GM12864 (cell line): ENCODE results near the gene FOXA2.
"Not testable (repeated sequence)": the region's sequence is repeated elsewhere in the genome, so short reads cannot be mapped to it uniquely, and the experiment has no call there.

Experiments used
- DNase-seq: peaks from one replicate; pipeline ENCODE4 v3.0.0-alpha.2; 2011; ENCODE audit warnings: low read depth
- H3K4me3 ChIP-seq: 2 replicates; pipeline ENCODE4 v1.5.1; 2011; ENCODE audit warnings: mild to moderate bottlenecking, low read depth, low read length, control low read depth
- TF ChIP-seq, protein P1 (sequence below): IDR thresholded peaks from 2 replicates; pipeline ENCODE4 v1.5.1; 2011; ENCODE audit warnings: low read depth, mild to moderate bottlenecking, moderate library complexity, low read length, control low read depth, inconsistent platforms; ENCODE audit errors: missing control alignments

The FOXA2 gene

DNA sequence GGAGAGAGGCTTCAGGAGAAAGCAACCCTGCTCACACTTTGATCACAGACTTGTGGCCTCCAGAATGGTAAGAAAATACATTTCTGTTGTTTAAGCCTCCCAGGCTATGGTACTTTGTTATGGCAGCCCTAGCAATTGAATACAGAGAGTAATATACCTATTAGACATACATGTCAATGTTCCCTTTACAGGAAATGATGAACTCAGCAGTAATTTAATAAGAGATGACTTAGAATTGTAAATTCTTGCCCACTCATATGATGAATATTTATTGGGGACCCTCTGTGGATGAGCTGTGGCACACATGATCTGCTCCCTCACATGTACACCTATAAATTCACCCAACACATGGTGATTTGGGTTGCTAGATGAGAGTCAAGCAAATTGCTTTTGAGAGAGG lies 20.4 kb upstream of the FOXA2 start:
- DNase-seq = no peak

DNA sequence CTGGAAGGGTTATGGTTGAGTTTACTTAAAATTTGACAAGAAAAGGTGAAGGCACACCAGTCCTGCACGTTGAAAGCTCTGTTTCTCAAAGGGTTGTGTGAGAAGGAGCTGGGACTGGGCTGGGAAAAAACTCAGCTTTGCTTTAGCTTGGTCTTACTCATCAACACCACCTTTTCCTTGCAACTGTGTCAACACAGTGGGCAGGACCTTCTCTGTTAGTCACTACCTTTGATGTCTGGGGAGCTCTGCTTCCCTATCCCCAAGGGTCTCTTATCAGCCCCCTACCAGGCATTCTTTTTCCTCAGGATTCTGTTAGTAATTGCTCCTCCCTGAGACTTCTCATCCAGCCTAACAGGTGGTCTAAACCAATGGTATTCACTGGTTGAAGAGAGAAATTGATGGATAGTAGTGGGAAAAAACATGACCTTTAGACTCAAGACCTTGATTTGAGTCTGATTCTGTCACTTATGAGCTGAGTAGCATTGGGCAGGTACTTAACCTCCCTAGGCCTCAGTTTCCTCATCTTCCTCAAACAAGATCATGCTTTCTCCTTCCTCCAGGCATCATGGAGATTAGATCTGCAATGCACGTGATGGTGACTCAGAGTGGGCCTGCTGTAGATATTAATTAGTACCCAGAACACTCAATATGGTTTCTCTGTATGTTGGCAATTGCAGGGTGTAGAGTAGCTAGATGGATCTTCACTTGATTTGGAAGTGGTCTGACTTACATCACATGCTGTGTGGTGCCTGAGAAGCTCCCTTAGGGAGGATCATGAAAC lies 17.2 kb upstream of the FOXA2 start:
- DNase-seq = no peak
- TF ChIP-seq, protein P1, sequence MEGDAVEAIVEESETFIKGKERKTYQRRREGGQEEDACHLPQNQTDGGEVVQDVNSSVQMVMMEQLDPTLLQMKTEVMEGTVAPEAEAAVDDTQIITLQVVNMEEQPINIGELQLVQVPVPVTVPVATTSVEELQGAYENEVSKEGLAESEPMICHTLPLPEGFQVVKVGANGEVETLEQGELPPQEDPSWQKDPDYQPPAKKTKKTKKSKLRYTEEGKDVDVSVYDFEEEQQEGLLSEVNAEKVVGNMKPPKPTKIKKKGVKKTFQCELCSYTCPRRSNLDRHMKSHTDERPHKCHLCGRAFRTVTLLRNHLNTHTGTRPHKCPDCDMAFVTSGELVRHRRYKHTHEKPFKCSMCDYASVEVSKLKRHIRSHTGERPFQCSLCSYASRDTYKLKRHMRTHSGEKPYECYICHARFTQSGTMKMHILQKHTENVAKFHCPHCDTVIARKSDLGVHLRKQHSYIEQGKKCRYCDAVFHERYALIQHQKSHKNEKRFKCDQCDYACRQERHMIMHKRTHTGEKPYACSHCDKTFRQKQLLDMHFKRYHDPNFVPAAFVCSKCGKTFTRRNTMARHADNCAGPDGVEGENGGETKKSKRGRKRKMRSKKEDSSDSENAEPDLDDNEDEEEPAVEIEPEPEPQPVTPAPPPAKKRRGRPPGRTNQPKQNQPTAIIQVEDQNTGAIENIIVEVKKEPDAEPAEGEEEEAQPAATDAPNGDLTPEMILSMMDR = no peak
- H3K4me3 ChIP-seq = no peak overlapping the region

More for the DNA sequence above, 20.4 kb upstream of the FOXA2 start:
- no peak overlapping the region for H3K4me3 ChIP-seq
- TF ChIP-seq, protein P1 = no peak

DNA sequence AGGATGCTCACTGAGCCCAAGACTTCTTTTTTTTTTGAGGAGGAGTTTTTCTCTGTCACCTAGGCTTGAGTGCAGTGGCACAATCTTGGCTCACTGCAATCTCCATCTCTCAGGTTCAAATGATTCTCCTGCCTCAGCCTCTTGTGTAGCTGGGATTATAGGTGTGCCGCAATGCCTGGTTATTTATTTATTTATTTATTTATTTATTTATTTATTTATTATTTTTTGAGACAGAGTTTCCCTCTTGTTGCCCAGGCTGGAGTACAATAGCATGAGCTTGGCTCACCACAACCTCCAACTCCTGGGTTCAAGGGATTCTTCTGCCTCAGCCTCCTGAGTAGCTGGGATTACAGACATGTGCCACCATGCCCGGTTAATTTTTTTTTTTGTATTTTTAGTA lies 14.9 kb upstream of the FOXA2 start:
- not testable (repeated sequence) for H3K4me3 ChIP-seq, DNase-seq

DNA sequence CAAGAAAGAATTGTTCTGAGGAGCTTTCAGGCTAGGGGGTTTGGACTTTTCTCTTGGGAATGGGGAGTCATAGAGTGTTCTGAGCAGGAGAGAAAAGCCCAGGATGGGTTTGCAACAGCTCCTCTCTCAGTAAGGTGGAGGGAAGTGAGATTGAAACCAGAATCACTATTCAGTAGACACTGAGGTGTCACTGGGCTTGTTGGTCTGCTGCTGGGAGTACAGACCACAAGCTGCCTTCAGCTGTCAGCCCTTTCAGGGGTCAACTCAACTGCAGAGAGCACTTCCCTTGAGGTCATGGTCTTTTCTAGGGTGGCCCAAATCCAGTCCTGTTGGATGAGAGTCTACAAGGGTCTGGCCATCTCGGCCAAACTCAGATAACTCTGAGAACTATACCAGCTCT lies 12.9 kb upstream of the FOXA2 start:
- H3K4me3 ChIP-seq = no peak overlapping the region
- TF ChIP-seq, protein P1 = no peak
- no peak for DNase-seq

DNA sequence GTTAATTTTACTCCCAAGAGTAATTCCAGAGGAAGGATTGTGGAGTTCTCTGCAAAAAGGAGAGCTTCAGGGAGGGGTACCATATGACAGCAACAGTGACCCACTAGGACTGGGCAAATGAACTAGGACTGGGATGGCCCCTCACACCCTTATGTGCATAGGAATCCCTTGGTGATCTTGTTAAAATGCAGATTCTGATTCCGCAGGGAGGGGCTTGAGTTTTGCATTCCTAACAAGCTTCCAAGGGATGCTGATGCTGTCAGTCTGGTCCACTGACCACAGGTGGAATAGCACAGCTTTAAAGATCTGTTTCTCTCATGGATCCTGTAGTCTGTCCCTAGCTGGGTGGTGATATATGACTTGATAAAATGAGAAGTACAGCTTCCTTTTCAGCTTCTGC lies 6.3 kb upstream of the FOXA2 start:
- TF ChIP-seq, protein P1 = no peak
- DNase-seq = no peak
- no peak overlapping the region for H3K4me3 ChIP-seq

DNA sequence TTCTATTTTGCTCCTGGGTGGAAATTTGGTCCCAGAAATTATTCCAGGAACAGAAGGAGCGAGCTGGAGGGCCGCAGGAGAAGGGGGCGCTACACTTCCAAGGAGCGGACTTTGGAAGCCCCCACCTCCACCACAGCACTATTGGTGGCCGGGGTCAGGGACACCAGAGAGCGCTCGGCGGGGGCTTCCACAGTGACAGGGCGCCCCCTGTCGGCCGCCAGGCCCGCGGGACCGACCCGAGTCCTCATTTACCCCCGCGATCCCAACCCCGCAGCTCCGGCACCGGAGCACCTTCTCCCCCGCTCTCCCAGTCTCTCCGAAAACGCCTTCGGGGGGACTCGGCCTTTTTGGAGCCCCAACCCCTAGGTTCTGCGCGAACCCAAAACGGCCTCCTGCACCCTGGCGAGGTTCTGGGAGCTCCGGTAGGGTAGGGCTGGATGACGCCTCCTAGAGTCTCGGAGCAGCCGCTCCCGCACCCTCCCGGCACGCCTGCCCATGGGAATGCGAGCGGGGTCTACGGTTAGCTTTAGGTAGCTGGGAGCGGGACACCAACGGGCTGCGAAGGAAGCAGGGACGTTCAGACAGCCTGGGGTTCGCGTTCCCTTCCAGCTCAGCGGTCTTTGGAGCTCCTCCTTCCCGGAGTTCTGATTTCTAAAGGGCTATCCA lies 2.4 kb upstream of the FOXA2 start:
- no peak for DNase-seq
- TF ChIP-seq, protein P1 = peak; percentile 76
- H3K4me3 ChIP-seq = no peak overlapping the region

DNA sequence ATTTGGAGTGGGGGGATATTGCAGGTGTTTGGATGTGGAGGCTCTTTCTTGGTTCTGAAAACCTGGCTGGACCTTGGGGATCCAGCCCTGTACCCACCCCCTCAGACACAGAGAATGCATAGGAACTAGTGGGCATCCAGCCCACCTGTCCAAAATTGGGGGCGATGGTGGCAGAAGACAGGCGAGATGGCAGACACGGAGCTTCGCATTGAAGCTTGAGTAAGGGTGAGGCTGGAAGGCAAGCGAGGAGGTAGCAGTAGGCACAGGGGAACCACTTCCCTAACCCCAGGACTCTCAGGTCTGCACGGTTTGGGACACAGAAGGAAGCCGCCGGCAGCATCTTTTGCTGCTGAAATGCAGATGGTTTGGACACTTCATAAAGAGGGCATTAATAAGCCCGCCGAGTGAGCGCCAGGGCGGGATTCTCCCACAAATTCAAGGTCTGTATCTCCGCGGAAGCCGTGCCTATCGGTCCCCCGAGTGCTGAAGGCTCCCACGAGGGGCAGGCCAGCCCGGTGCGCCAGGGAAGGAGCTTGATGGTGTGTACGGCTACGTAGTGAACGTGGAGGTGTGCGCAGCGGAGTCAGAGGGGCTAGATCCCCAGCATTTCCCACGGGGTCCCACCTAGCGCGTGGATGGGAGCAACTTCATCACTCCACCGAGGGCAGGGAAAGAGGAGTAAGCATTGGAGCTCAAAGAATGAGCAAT lies 1.6 kb upstream of the FOXA2 start:
- no peak overlapping the region for H3K4me3 ChIP-seq
- TF ChIP-seq, protein P1 = no peak
- DNase-seq = no peak
